Measurements from ENCODE around the gene CLDN8. TPM values are rescaled to one million over a fixed set of nuclear protein-coding genes. Genes with fewer than 3 reads are reported as not detected.

The CLDN8 gene
- total and polyA plus RNA-seq, 7 donors, result 0.71 to 21.0 (median 5.0) TPM; not detected in 3

GRCh38 chr21:30238168-30238567, 22.3 kb upstream of the CLDN8 start:
- intact Hi-C loops (cut with DNase I), result no loop called here
- no peak overlapping the region for H3K27ac ChIP-seq

GRCh38 chr21:30234643-30235042, 18.7 kb upstream of the CLDN8 start:
- H3K27me3 ChIP-seq, result no peaks in the 10 kb centered on the region
- intact Hi-C loops (cut with DNase I), result no loop called here
- WGBS, 2 donors, result 44 to 53% methylated on average over 2 of the region's 2 CpGs
- no peak for DNase-seq
- H3K4me1 ChIP-seq, result no peaks in the 10 kb centered on the region
- no peak overlapping the region for H3K4me3 ChIP-seq
- no peak overlapping the region for H3K27ac ChIP-seq
- H3K36me3 ChIP-seq, result no peaks in the 10 kb centered on the region
- TF ChIP-seq POLR2AphosphoS5 (IDR thresholded peaks at IDR 0.05) (no peak), CTCF (IDR thresholded peaks at IDR 0.05) (no peak)
- no peaks in the 10 kb centered on the region for H3K9me3 ChIP-seq

More at GRCh38 chr21:30238168-30238567, 22.3 kb upstream of the CLDN8 start:
- no peaks in the 10 kb centered on the region for H3K9me3 ChIP-seq
- WGBS, 2 donors, result 91 to 94% methylated on average over 1 of the region's 1 CpG
- H3K4me1 ChIP-seq, result no peaks in the 10 kb centered on the region
- no peak for DNase-seq
- no peaks in the 10 kb centered on the region for H3K36me3 ChIP-seq
- TF ChIP-seq POLR2AphosphoS5 (IDR thresholded peaks at IDR 0.05) (no peak), POLR2A (IDR thresholded peaks at IDR 0.05) (no peak), EP300 (IDR thresholded peaks at IDR 0.05) (no peak), CTCF (IDR thresholded peaks at IDR 0.05) (no peak)
- H3K27me3 ChIP-seq, result no peaks in the 10 kb centered on the region
- no peak overlapping the region for H3K4me3 ChIP-seq

- Histone ChIP-seq H3K4me3 (no peak overlapping the region), H3K9me3 (no peaks in the 10 kb centered on the region), H3K36me3 (no peaks in the 10 kb centered on the region), H3K4me1 (no peaks in the 10 kb centered on the region), H3K27me3 (no peaks in the 10 kb centered on the region), H3K27ac (no peak overlapping the region)
- 18 to 65% methylated on average over 3 of the region's 3 CpGs for WGBS, 2 donors
- TF ChIP-seq POLR2A (IDR thresholded peaks at IDR 0.05) (no peak), EP300 (IDR thresholded peaks at IDR 0.05) (no peak), CTCF (IDR thresholded peaks at IDR 0.05) (no peak)
- DNase-seq, result no peak
- intact Hi-C loops (cut with DNase I), result no loop called here
Observed at GRCh38 chr21:30234050-30234449, 18.2 kb upstream of the CLDN8 start.

- intact Hi-C loops (cut with DNase I), result no loop called here
- no peak overlapping the region for H3K27ac ChIP-seq
- no peaks in the 10 kb centered on the region for H3K27me3 ChIP-seq
- H3K36me3 ChIP-seq, result no peaks in the 10 kb centered on the region
- H3K4me1 ChIP-seq, result peaks cover 0 to under 1% (median under 1%) of the 10 kb centered on the region in 4 donors
- WGBS, 2 donors, result 10 to 65% methylated on average over 2 of the region's 2 CpGs
- no peak overlapping the region for H3K4me3 ChIP-seq
- H3K9me3 ChIP-seq, result no peaks in the 10 kb centered on the region
- DNase-seq, result no peak
- no peak for TF ChIP-seq POLR2A (IDR thresholded peaks at IDR 0.05)
- TF ChIP-seq CTCF (IDR thresholded peaks at IDR 0.05), result no peak
- TF ChIP-seq POLR2AphosphoS5 (IDR thresholded peaks at IDR 0.05), result no peak
Observed at GRCh38 chr21:30233228-30234020, 17.5 kb upstream of the CLDN8 start.

- TF ChIP-seq POLR2A (IDR thresholded peaks at IDR 0.05), result no peak
- TF ChIP-seq CTCF (IDR thresholded peaks at IDR 0.05), result no peak
- TF ChIP-seq POLR2AphosphoS5 (IDR thresholded peaks at IDR 0.05), result no peak
- no peak for TF ChIP-seq EP300 (IDR thresholded peaks at IDR 0.05)
- Histone ChIP-seq H3K4me3 (no peak overlapping the region), H3K36me3 (no peaks in the 10 kb centered on the region), H3K9me3 (no peaks in the 10 kb centered on the region), H3K27me3 (no peaks in the 10 kb centered on the region), H3K4me1 (peaks cover 0 to 13% (median 13%) of the 10 kb centered on the region in 4 donors), H3K27ac (no peak overlapping the region)
- WGBS, 2 donors, result 98 to 100% methylated on average over 1 of the region's 1 CpG
- intact Hi-C loops (cut with DNase I), result no loop called here
- DNase-seq, result no peak
Observed at GRCh38 chr21:30232011-30232410, 16.1 kb upstream of the CLDN8 start.
